Endothelial cell of umbilical vein (primary cell): ENCODE results near the gene NINJ2. TPM values are rescaled to one million over a fixed set of nuclear protein-coding genes. Genes with fewer than 3 reads are reported as not detected.

ENCODE experiments used
- BruUV-seq: library from RNA; stranded (reverse); fragments of 400-500 nt; replicated peaks from 2 replicates; lab custom pipeline; 2021; lab: Mats Ljungman, UMichigan
- CTCF ChIA-PET: fragments of 300-600, 350-600 bp; sonication (Branson Sonifier 250); formaldehyde crosslinking; loops from one replicate; lab custom pipeline; 2021; ENCODE audit warnings: antibody characterized with exemption, inconsistent platforms; lab: Charles Lee
- POLR2A ChIA-PET: fragments of 300-600, 350-600 bp; sonication (Branson Sonifier 250); formaldehyde crosslinking; loops from one replicate; lab custom pipeline; 2021; ENCODE audit warnings: antibody characterized with exemption, inconsistent platforms; lab: Charles Lee
- DNase-seq: peaks from one replicate; pipeline ENCODE4 v3.0.0-alpha.2; 2011; ENCODE audit warnings: low read depth, low spot score
- FAIRE-seq: peaks from 2 replicates; lab custom pipeline; 2011; peaks lifted over from hg19 to GRCh38; lab: Jason Lieb, UNC
- H2AFZ ChIP-seq: 2 replicates; pipeline ENCODE4 v1.6.0; 2012; ENCODE audit warnings: low read depth, low read length, control low read depth, inconsistent platforms
- H3K27ac ChIP-seq: 2 replicates; pipeline ENCODE4 v1.5.1; 2011; ENCODE audit warnings: low read depth, mild to moderate bottlenecking, control low read depth, low read length, moderate library complexity; ENCODE audit not compliant: insufficient read depth
- H3K27me3 ChIP-seq, 2 experiments: 2 replicates each; pipeline versions ENCODE4 v1.6.0 to v1.6.1; 2011; ENCODE audit warnings: low read length in 2 of 2, mixed read lengths in 1 of 2; ENCODE audit not compliant: control insufficient read depth in 2 of 2, insufficient read depth in 2 of 2
- H3K36me3 ChIP-seq, 2 experiments: 2 replicates in 1 of 2; 3 replicates in 1 of 2; pipeline ENCODE4 v1.5.1; 2011; ENCODE audit warnings: low read length in 2 of 2, mild to moderate bottlenecking in 1 of 2, moderate library complexity in 1 of 2; ENCODE audit not compliant: control insufficient read depth in 2 of 2, insufficient read depth in 2 of 2; ENCODE audit errors: extremely low read depth in 1 of 2
- H3K4me1 ChIP-seq: 3 replicates; pipeline ENCODE4 v1.5.1; 2011; ENCODE audit warnings: mild to moderate bottlenecking, low read length; ENCODE audit not compliant: control insufficient read depth, insufficient read depth; ENCODE audit errors: extremely low read depth
- H3K4me2 ChIP-seq: 2 replicates; pipeline ENCODE4 v1.6.1; 2011; ENCODE audit warnings: low read length, control low read depth, mixed read lengths; ENCODE audit not compliant: insufficient read depth
- H3K4me3 ChIP-seq, 3 experiments: fragments of 200-600 bp in 1 of 3; sonication (generic), shearing (Covaris generic) in 1 of 3; replicated peaks in 1 of 3; 2 replicates each; pipeline ENCODE4 v1.5.1; 2011 to 2016; ENCODE audit warnings: control low read depth in 3 of 3, low read length in 3 of 3, mild to moderate bottlenecking in 2 of 3, inconsistent platforms in 1 of 3, low read depth in 1 of 3, moderate library complexity in 1 of 3; ENCODE audit not compliant: insufficient read depth in 1 of 3
- H3K79me2 ChIP-seq: 2 replicates; pipeline ENCODE4 v1.6.0; 2012; ENCODE audit warnings: low read length, inconsistent platforms; ENCODE audit not compliant: control insufficient read depth, insufficient read depth
- H3K9ac ChIP-seq: replicated peaks from 2 replicates; pipeline ENCODE3; 2011; ENCODE audit warnings: low read length, control low read depth; ENCODE audit not compliant: insufficient read depth; ENCODE audit errors: extremely low read depth
- H3K9me1 ChIP-seq: replicated peaks from 3 replicates; pipeline ENCODE4 v1.6.0; 2011; ENCODE audit warnings: mild to moderate bottlenecking, low read length; ENCODE audit not compliant: control insufficient read depth, insufficient read depth; ENCODE audit errors: extremely low read depth
- H3K9me3 ChIP-seq: replicated peaks from 2 replicates; pipeline ENCODE4 v1.5.1; 2012; ENCODE audit warnings: low read length, inconsistent platforms; ENCODE audit not compliant: control insufficient read depth, insufficient read depth
- H4K20me1 ChIP-seq: replicated peaks from 2 replicates; pipeline ENCODE3; 2011; ENCODE audit warnings: mild to moderate bottlenecking, low read length; ENCODE audit not compliant: control insufficient read depth, insufficient read depth; ENCODE audit errors: extremely low read depth
- EZH2 ChIP-seq: IDR thresholded peaks from 2 replicates; pipeline ENCODE4 v1.6.1; 2012; ENCODE audit warnings: borderline replicate concordance, low read depth, mild to moderate bottlenecking, moderate library complexity, low read length, inconsistent platforms; ENCODE audit not compliant: severe bottlenecking
- FOS ChIP-seq: IDR thresholded peaks from 2 replicates; pipeline ENCODE4 v1.6.1; 2011; ENCODE audit warnings: mild to moderate bottlenecking, low read length, moderate library complexity, borderline replicate concordance; ENCODE audit not compliant: insufficient read depth
- GATA2 ChIP-seq: IDR thresholded peaks from 2 replicates; pipeline ENCODE4 v1.7.0; 2011; ENCODE audit warnings: low read depth, mild to moderate bottlenecking, moderate library complexity, mixed read lengths, low read length; ENCODE audit not compliant: insufficient read length, insufficient read depth
- JUN ChIP-seq: IDR thresholded peaks from 2 replicates; pipeline ENCODE4 v1.6.1; 2011; ENCODE audit warnings: borderline replicate concordance, low read depth; ENCODE audit not compliant: insufficient read length, insufficient read depth
- MYC ChIP-seq: IDR thresholded peaks from one replicate; pipeline ENCODE4 v1.6.1; 2011; ENCODE audit warnings: mild to moderate bottlenecking, low read depth, low read length
- POLR2A ChIP-seq: IDR thresholded peaks from 2 replicates; pipeline ENCODE4 v1.6.1; 2012; ENCODE audit warnings: low read depth, mild to moderate bottlenecking, control low read depth, low read length
- POLR2AphosphoS5 ChIP-seq: IDR thresholded peaks from 2 replicates; pipeline ENCODE4 v1.6.1; 2012; ENCODE audit warnings: low read depth, mild to moderate bottlenecking, control low read depth, low read length, moderate library complexity; ENCODE audit not compliant: insufficient read depth
- dilution Hi-C: fragments of 300-500 bp; cut with MboI; formaldehyde crosslinking; loops from one replicate; pipeline ENCODE4 v1.15.0; 2019; ENCODE audit warnings: low sequenced_read_pairs; ENCODE audit not compliant: extremely low pct_ligation_motif_present
- intact Hi-C: fragments of 100-400 bp; cut with micrococcal nuclease; formaldehyde crosslinking; loops from one replicate; pipeline ENCODE4 v1.10.0; 2022
- polyA plus RNA-seq, 4 experiments: library from polyadenylated mRNA; depleted of rRNA in 3 of 4; stranded (reverse) in 3 of 4; unstranded in 1 of 4; fragments of >200 nt; gene quantifications; 2 replicates each; pipeline versions ENCODE4 v1.2.1 to v1.2.3, GENCODE V29; 2011 to 2012; ENCODE audit warnings: missing spikeins in 1 of 4
- total RNA-seq: library from RNA; stranded (reverse); gene quantifications from 2 replicates; pipeline ENCODE4 v1.2.3, GENCODE V29; 2021
- TF ChIP-seq, protein P1 (sequence below): IDR thresholded peaks from 2 replicates; pipeline ENCODE4 v1.6.1; 2011; ENCODE audit not compliant: insufficient read depth, insufficient read length
- TF ChIP-seq, protein P2 (sequence below), 2 donors: IDR thresholded peaks; 1 replicate in 1 of 2; 2 replicates in 1 of 2; pipeline ENCODE4 v1.5.1; 2011; ENCODE audit warnings: low read length in 2 of 2, mild to moderate bottlenecking in 2 of 2, moderate library complexity in 2 of 2, control low read depth in 1 of 2, inconsistent platforms in 1 of 2, low read depth in 1 of 2; ENCODE audit not compliant: insufficient read depth in 1 of 2; ENCODE audit errors: extremely low read depth in 1 of 2

Gene NINJ2
- total and polyA plus RNA-seq, 2 donors (not counting 3 experiments of a cell fraction or from before 2014, with no cell fraction given), result 0.75 to 4.4 TPM

DNA sequence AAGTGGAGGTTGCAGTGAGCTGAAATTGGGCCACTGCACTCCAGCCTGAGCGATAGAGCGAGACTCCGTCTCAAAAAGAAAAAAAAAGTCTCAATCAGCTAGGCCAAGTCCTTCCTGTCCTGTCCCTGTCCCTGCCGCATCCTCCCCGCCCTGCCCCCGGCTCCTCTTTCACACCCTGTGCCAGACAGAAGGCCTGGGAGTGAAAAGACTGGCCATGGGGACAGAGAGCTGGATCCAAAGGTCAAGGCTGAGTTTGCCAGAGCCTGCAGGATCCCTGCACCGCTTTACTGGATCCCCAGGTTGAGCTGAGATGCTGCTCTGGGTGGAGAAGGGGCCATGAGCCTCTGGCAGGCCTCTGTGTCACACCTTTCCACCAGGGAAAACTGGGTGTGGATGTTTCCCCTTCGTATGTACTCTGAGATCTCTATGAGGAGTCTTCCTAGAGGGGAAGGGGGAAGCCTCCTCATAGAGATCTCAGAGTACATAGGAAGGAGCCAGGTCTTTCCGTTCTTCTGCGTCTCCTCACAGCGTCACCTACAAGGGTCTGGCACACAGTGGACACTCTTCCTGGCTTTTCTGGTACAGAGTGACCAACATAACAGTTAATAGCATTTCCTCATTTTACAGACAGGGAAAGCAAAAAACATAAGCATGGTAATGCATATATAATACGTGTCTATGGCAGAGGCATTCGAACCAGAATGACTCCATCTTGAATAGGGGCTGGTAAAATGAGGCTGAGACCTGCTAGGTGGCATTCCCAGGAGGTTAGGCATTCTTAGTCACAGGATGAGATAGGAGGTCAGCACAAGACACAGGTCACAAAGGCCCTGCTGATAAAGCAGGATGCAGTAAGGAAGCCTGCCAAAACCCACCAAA, 35.1 kb downstream of the NINJ2 start:
- H4K20me1 ChIP-seq, result no peaks in the 10 kb centered on the region
- H3K4me3 ChIP-seq, result no peak overlapping the region
- intact Hi-C loops (no loop called here), dilution Hi-C loops (no loop called here)
- H3K9ac ChIP-seq, result no peak overlapping the region
- no peak overlapping the region for H3K27ac ChIP-seq
- no peaks in the 10 kb centered on the region for H3K27me3 ChIP-seq
- no peaks in the 10 kb centered on the region for H3K9me1 ChIP-seq
- peaks cover 19% of the 10 kb centered on the region for H3K4me1 ChIP-seq
- no peaks in the 10 kb centered on the region for H3K36me3 ChIP-seq
- H3K9me3 ChIP-seq, result no peaks in the 10 kb centered on the region
- H3K4me2 ChIP-seq, result no peak overlapping the region
- H3K79me2 ChIP-seq, result no peaks in the 10 kb centered on the region
- FAIRE-seq (no peak), DNase-seq (no peak)
- BruUV-seq, result no TSS peak
- POLR2A ChIA-PET, result no interaction called here
- no peak overlapping the region for H2AFZ ChIP-seq
- no peak for TF ChIP-seq POLR2AphosphoS5
- TF ChIP-seq, protein P1, sequence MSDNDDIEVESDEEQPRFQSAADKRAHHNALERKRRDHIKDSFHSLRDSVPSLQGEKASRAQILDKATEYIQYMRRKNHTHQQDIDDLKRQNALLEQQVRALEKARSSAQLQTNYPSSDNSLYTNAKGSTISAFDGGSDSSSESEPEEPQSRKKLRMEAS, result no peak
- TF ChIP-seq POLR2A, result no peak
- TF ChIP-seq EZH2, result no peak
- TF ChIP-seq JUN, result no peak
- TF ChIP-seq, protein P2, sequence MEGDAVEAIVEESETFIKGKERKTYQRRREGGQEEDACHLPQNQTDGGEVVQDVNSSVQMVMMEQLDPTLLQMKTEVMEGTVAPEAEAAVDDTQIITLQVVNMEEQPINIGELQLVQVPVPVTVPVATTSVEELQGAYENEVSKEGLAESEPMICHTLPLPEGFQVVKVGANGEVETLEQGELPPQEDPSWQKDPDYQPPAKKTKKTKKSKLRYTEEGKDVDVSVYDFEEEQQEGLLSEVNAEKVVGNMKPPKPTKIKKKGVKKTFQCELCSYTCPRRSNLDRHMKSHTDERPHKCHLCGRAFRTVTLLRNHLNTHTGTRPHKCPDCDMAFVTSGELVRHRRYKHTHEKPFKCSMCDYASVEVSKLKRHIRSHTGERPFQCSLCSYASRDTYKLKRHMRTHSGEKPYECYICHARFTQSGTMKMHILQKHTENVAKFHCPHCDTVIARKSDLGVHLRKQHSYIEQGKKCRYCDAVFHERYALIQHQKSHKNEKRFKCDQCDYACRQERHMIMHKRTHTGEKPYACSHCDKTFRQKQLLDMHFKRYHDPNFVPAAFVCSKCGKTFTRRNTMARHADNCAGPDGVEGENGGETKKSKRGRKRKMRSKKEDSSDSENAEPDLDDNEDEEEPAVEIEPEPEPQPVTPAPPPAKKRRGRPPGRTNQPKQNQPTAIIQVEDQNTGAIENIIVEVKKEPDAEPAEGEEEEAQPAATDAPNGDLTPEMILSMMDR (IDR thresholded peaks at IDR 0.05; ENCODE audit: extremely low read depth in 1 of 2, insufficient read depth in 1 of 2, low read depth in 1 of 2, low read length in 2 of 2), result no peak
- no peak for TF ChIP-seq GATA2
- no peak for TF ChIP-seq MYC
- no peak for TF ChIP-seq FOS
- CTCF ChIA-PET, result no interaction called here
